K562 (cell line): ENCODE measurements around the gene ARHGAP42. TPM values are rescaled to one million over a fixed set of nuclear protein-coding genes. Genes with fewer than 3 reads are reported as not detected.

ENCODE experiments used
- ARID1B ChIP-seq: fragments of 450-650 bp; IDR thresholded peaks from 2 replicates; pipeline ENCODE4 v1.6.1; 2016; ENCODE audit warnings: antibody characterized with exemption, mild to moderate bottlenecking, inconsistent platforms
- ATF1 ChIP-seq, 2 experiments: fragments of 450-650 bp in 1 of 2; IDR thresholded peaks; 2 replicates each; pipeline ENCODE4 v1.6.1; 2016; ENCODE audit warnings: missing compliant biosample characterization in 1 of 2, missing genetic modification characterization in 1 of 2
- BRF1 ChIP-seq: IDR thresholded peaks from 3 replicates; pipeline ENCODE4 v1.6.1; 2011; ENCODE audit warnings: borderline replicate concordance, mild to moderate bottlenecking; ENCODE audit not compliant: insufficient read length; ENCODE audit errors: extremely low read depth
- CEBPB ChIP-seq: fragments of 450-650 bp; IDR thresholded peaks from 2 replicates; pipeline ENCODE4 v1.6.1; 2016; ENCODE audit warnings: missing genetic modification characterization, missing compliant biosample characterization
- CTBP1 ChIP-seq: fragments of 450-650 bp; IDR thresholded peaks from 2 replicates; pipeline ENCODE4 v1.6.1; 2016; ENCODE audit warnings: borderline replicate concordance
- ESRRA ChIP-seq: fragments of 450-650 bp; IDR thresholded peaks from 2 replicates; pipeline ENCODE4 v1.6.1; 2014; ENCODE audit warnings: low read depth, mild to moderate bottlenecking, moderate library complexity, borderline replicate concordance
- ETS2 ChIP-seq: IDR thresholded peaks from 2 replicates; pipeline ENCODE4 v1.6.1; 2016; ENCODE audit warnings: borderline replicate concordance, missing genetic modification characterization, mild to moderate bottlenecking, moderate library complexity, missing compliant biosample characterization; ENCODE audit not compliant: poor library complexity, severe bottlenecking
- FOXA1 ChIP-seq: fragments of 450-650 bp; IDR thresholded peaks from 2 replicates; pipeline ENCODE4 v1.6.1; 2016; ENCODE audit warnings: mild to moderate bottlenecking, borderline replicate concordance
- FOXJ3 ChIP-seq: sonication (generic); formaldehyde crosslinking; IDR thresholded peaks from 2 replicates; pipeline ENCODE4 v1.4.0; 2020; ENCODE audit warnings: mild to moderate bottlenecking, missing genetic modification reagents
- FOXP1 ChIP-seq: sonication (generic); formaldehyde crosslinking; IDR thresholded peaks from 2 replicates; pipeline ENCODE4 v1.8.0; 2022; ENCODE audit warnings: mild to moderate bottlenecking, missing genetic modification reagents
- LCOR ChIP-seq: sonication (generic); formaldehyde crosslinking; IDR thresholded peaks from 2 replicates; pipeline ENCODE4 v1.8.0; 2022; ENCODE audit warnings: mild to moderate bottlenecking, missing genetic modification reagents
- MEIS2 ChIP-seq: fragments of 450-650 bp; IDR thresholded peaks from 2 replicates; pipeline ENCODE4 v1.6.1; 2014; ENCODE audit warnings: mild to moderate bottlenecking; ENCODE audit not compliant: partially characterized antibody
- MIER1 ChIP-seq: fragments of 450-650 bp; IDR thresholded peaks from 2 replicates; pipeline ENCODE4 v1.6.1; 2016; ENCODE audit warnings: antibody characterized with exemption, mild to moderate bottlenecking, low read depth
- NEUROD1 ChIP-seq: fragments of 150-350 bp; IDR thresholded peaks from 2 replicates; pipeline ENCODE4 v1.6.1; 2014; ENCODE audit warnings: borderline replicate concordance, low read length, low read depth; ENCODE audit not compliant: partially characterized antibody
- NFIC ChIP-seq: fragments of 450-650 bp; IDR thresholded peaks from 2 replicates; pipeline ENCODE4 v1.6.1; 2017; ENCODE audit warnings: mild to moderate bottlenecking, inconsistent platforms
- NRF1 ChIP-seq, 2 experiments: fragments of 450-650 bp; IDR thresholded peaks in 1 of 2; conservative IDR thresholded peaks in 1 of 2; 2 replicates each; pipeline ENCODE4 v1.6.1; 2014; ENCODE audit warnings: mild to moderate bottlenecking in 2 of 2
- PRPF4 ChIP-seq: fragments of 200-400 bp; formaldehyde crosslinking; IDR thresholded peaks from one replicate; pipeline ENCODE4 v1.6.1; 2017; ENCODE audit warnings: low read length, low read depth, mild to moderate bottlenecking; ENCODE audit not compliant: insufficient read depth, poor library complexity, severe bottlenecking
- SAP30 ChIP-seq: fragments of 200-600 bp; sonication (generic); IDR thresholded peaks from 2 replicates; pipeline ENCODE4 v1.6.1; 2012; ENCODE audit warnings: borderline replicate concordance, low read depth, mild to moderate bottlenecking, moderate library complexity, low read length, control low read depth, inconsistent platforms; ENCODE audit not compliant: insufficient read depth, poor library complexity, severe bottlenecking
- SMAD1 ChIP-seq: fragments of 150-350 bp; IDR thresholded peaks from 2 replicates; pipeline ENCODE4 v1.6.1; 2014; ENCODE audit warnings: low read length, low read depth; ENCODE audit not compliant: partially characterized antibody
- TFE3 ChIP-seq: fragments of 450-650 bp; formaldehyde crosslinking; IDR thresholded peaks from 2 replicates; pipeline ENCODE4 v1.4.0; 2020; ENCODE audit warnings: mild to moderate bottlenecking, mixed read lengths
- XRCC5 ChIP-seq: fragments of 200-400 bp; formaldehyde crosslinking; IDR thresholded peaks from 2 replicates; pipeline ENCODE4 v1.6.1; 2017; ENCODE audit warnings: low read depth, mild to moderate bottlenecking, low read length
- ZNF140 ChIP-seq: fragments of 250-450 bp; sonication (Bioruptor Pico); IDR thresholded peaks from 2 replicates; pipeline ENCODE4 v1.8.0; 2021; ENCODE audit warnings: moderate library complexity, mild to moderate bottlenecking, inconsistent platforms
- ZNF354B ChIP-seq: fragments of 250-450 bp; sonication (Bioruptor Pico); IDR thresholded peaks from 2 replicates; pipeline ENCODE4 v1.4.0; 2020
- ZNF408 ChIP-seq: fragments of 250-450 bp; sonication (Bioruptor Pico); IDR thresholded peaks from 2 replicates; pipeline ENCODE4 v1.4.0; 2020; ENCODE audit warnings: low read depth, mild to moderate bottlenecking, moderate library complexity
- ZNF551 ChIP-seq: fragments of 250-450 bp; sonication (Bioruptor Pico); IDR thresholded peaks from 2 replicates; pipeline ENCODE4 v1.5.0; 2021; ENCODE audit warnings: mild to moderate bottlenecking, moderate library complexity
- polyA plus RNA-seq, 8 experiments: library from polyadenylated mRNA; depleted of rRNA in 4 of 8; stranded (reverse) in 5 of 8; unstranded in 3 of 8; fragments of >200 nt; fragmentation: Nextera tagmentation in 2 of 8; fragmentation: Illumina TruSeq in 1 of 8; extraction: Ambion mirVana in 2 of 8; extraction: Trizol in 1 of 8; gene quantifications; 2 replicates each; pipeline versions ENCODE4 v1.2.1 to v1.2.3, GENCODE V29; 2011 to 2014; ENCODE audit warnings: inconsistent platforms in 1 of 8, missing spikeins in 1 of 8
- total RNA-seq, 7 experiments: library from RNA; depleted of rRNA in 6 of 7; stranded (reverse); fragments of >200 nt in 6 of 7; fragmentation: Illumina TruSeq in 2 of 7; extraction: Trizol in 2 of 7; gene quantifications; 2 replicates each; pipeline versions ENCODE4 v1.2.1 to v1.2.3, GENCODE V29; 2011 to 2021; ENCODE audit warnings: low replicate concordance in 1 of 7
- TF ChIP-seq, protein P1 (sequence below): fragments of 450-650 bp; conservative IDR thresholded peaks from 2 replicates; pipeline ENCODE4 v1.6.1; 2016; ENCODE audit warnings: missing genetic modification characterization, low read depth, mild to moderate bottlenecking, missing compliant biosample characterization, moderate library complexity
- TF ChIP-seq, protein P2 (sequence below): fragments of 450-650 bp; IDR thresholded peaks from 2 replicates; pipeline ENCODE4 v1.6.1; 2016; ENCODE audit warnings: low read depth, mild to moderate bottlenecking, moderate library complexity

ARHGAP42 gene
- total and polyA plus RNA-seq, 9 of the 15 experiments (the other 6 are each of a cell fraction or from before 2014, with no cell fraction given), result 0.95 to 6.1 (median 2.4) TPM

- TF ChIP-seq TFE3 (CRISPR knock-in tag) (no peak), BRF1 (no peak), PRPF4 (no peak), FOXJ3 (CRISPR knock-in tag) (no peak), ZNF140 (CRISPR knock-in tag) (no peak), XRCC5 (no peak), SMAD1 (no peak), CEBPB (tag) (peak; percentile 43; the same call in 1 of the 2 replicates), NEUROD1 (no peak), ESRRA (peak; percentile 77), FOXP1 (CRISPR knock-in tag) (no peak), ATF1 (CRISPR knock-in tag; IDR thresholded peaks at IDR 0.05) (no peak), ATF1 (tag; IDR thresholded peaks at IDR 0.05) (no peak), FOXA1 (no peak), ZNF354B (no peak), CTBP1 (peak; percentile 37; the same call in 1 of the 2 replicates), ZNF408 (CRISPR knock-in tag) (no peak), NRF1 (conservative IDR thresholded peaks at IDR 0.05 in 1 of 2, IDR thresholded peaks at IDR 0.05 in 1 of 2) (no peak), ARID1B (0 out of 2 replicates have a peak, but pooled peaks have one; percentile 25), ZNF551 (CRISPR knock-in tag) (no peak), MEIS2 (peak; percentile 17), NFIC (no peak), LCOR (CRISPR knock-in tag) (no peak), ETS2 (no peak), MIER1 (no peak), SAP30 (no peak)
- TF ChIP-seq, protein P1, sequence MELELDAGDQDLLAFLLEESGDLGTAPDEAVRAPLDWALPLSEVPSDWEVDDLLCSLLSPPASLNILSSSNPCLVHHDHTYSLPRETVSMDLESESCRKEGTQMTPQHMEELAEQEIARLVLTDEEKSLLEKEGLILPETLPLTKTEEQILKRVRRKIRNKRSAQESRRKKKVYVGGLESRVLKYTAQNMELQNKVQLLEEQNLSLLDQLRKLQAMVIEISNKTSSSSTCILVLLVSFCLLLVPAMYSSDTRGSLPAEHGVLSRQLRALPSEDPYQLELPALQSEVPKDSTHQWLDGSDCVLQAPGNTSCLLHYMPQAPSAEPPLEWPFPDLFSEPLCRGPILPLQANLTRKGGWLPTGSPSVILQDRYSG (tag), result no peak
- TF ChIP-seq, protein P2, sequence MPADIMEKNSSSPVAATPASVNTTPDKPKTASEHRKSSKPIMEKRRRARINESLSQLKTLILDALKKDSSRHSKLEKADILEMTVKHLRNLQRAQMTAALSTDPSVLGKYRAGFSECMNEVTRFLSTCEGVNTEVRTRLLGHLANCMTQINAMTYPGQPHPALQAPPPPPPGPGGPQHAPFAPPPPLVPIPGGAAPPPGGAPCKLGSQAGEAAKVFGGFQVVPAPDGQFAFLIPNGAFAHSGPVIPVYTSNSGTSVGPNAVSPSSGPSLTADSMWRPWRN, result no peak
Observed at GRCh38 chr11:100760744-100761143, 73.7 kb downstream of the ARHGAP42 start (continued).
